HuH-7 (cell line): ENCODE data around the gene DLG4.
"Not testable (repeated sequence)": the region's sequence is repeated elsewhere in the genome, so short reads cannot be mapped to it uniquely, and the experiment has no call there.

Experiments
- DNase-seq: peaks from one replicate; pipeline ENCODE4 v3.0.0; 2011; ENCODE audit warnings: low spot score

The DLG4 gene

DNA sequence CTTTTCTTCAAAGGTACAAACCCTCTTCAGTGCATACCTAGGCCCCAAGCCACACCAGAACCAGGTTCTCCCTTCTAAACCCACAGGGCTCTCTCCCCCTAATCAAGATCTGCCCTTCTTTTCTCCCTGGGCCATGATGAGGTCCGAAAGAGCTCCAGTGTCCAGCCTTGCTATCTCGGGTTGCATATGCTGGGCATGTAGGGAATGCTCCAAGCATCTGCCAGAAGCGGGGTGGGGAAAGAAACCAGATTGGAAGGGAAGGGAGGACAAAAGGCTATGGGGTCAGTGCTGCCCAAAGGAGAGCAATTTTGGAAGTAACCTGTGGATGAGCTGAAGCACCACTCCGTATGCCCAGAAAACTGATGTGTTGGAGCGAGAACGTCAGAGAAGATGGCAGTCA lies 29.6 kb upstream of the DLG4 start:
- no peak for DNase-seq

DNA sequence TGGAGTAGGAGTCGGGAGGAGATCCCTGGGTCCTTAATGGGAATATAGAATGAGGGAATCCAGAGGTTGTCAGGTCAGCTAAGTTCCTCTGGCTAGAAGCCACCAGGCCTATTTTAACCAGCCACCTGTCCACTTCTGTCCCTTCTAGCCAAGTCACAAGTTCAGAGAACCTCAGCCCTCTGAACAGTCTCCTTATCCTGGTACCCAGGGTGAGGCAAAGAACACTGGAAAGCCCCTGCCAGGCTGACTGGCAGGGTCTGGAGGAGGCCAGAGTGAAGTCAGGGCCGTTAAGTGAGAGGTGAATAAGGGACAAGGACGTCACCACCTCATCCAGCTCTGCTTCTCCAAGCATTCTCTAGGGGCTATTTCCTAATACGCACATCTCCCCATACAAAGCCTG lies 29.2 kb upstream of the DLG4 start:
- DNase-seq: no peak

DNA sequence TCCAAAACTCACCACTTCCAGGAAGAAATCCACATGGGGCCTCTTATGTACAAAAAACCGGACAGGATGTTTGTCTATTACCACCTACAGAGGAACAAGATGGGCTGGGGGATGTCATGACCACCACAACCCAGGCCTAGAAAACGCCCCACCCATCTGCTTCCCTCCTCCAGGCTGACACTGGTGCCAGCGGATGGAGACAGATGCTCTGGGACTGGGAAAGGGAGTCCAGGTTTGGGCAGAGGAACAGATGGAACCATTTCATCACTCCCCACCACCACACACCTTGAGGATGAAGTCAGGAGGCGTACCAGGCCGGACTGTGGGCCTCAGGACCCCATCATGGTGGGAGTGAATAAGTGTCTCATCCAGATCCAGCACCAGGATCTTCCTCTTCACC lies 27.1 kb upstream of the DLG4 start:
- no peak for DNase-seq

DNA sequence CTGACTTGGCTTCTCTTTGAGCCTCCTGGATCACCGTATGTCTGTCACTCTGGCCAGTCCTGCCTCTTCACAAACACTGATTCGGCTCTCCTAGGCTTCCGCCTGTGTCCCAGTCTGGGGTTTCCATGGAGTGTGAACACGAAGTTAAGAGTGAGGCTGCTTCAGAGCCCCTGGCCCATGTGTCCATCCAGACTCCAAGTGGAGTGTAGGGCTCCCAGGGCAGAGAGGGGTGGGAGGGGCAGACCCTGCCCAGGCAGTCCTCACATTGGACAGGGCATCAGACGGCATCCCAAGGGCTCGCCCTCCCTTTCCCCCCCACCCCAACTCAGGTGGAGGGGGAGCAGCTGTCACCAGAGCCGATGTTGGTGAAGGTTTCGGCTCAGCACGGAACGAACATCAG lies 24.2 kb upstream of the DLG4 start:
- DNase-seq: not testable (repeated sequence)

DNA sequence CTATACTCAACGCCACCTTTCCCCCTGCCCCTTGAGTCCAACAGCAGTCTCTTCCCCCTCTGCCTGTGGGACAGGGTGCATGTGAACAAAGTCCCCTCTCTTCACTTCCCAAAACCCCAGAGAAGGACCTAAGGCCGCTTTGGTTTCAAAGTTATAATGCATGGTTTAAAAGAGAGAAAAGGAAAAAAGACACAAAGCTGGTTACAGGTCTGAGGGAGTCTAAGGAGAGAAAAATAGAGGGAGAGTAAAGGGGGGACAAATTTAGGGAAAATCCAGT lies 23.8 kb upstream of the DLG4 start:
- no peak for DNase-seq

DNA sequence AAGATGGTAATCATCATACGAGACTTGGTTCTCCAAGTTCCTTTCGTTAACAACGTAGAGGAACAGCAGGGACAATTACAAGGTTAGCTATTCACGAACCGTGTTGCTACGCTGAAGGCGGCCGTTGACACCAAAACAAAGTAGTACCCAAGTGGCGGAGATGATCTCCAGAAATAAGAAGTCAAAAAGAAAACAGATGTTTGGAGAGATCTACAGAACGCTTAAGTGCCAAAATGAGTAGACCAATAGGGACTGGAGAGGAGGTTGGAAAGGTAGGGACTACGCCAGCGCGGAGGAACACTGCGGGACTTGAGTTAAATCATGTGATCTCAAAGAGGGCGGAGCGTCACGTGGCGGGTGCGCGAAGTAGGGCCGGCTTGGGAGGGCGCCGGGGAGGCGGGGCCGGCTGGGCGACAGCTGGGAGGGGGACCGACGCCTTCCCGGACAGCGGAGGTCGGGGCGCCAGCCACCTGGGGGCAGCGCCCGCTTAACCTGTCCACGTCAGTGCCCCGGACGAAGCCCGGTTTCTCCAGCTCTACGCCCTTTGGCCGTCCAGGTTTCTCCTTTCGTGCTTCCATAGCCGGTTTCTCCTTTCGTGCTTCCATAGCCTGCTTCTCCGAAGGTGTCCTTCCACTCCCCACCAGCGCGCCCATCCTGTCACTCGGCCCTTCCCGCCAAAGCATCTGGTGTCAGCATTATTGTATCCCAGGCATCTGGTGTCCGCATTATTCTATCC lies 23.2 kb upstream of the DLG4 start:
- DNase-seq: peak; percentile 83

DNA sequence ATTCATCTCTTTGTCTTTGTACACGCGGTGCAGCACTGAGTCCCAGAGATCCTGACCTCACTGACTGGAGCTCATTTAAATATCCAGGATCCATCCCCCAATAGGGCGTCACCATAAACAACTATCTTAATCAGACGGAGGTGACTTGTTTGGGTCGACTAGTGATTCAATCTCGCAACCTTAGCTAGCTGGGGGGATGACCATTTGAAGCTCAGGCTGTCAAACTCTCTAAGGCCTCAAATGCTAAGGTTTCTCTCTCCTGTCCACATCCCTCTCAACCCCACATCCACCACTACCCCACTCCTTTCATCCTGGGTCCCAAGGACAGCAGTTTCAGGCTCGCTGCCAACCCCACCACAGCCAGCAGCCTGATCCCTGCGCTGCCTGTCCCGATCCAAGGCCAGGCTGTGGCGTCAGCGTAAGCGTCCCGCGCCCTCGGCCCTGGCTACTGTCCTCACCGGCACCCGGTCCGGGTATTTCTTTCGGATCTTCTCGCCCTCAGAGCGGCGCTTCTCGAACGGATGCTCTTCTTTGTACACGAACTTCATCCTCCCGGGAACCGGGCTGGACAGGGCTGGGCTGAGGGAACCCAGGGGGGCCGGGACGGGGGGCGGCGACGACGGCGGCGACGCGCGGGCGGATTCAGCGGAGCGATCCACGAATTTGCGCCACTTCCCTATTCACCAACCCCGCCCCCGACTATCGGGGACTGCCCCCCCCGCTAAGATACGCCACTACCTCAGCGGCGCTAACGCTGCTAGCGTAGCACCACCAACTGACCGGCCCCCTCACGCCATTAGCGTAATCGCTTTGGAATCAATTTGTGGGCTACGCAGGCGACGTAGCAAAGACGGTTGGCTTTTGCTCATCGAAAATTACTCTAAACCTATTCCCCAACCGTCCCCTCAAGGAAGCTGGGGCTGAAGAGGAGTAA lies 22.4 kb upstream of the DLG4 start, which contains the start of gene GABARAP:
Gene GABARAP, minus strand, starts transcription at position 667 of the 934 bp plus-strand sequence. Its CDS starts 119 bp downstream, at position 548.
- peak; percentile 61 for DNase-seq

DNA sequence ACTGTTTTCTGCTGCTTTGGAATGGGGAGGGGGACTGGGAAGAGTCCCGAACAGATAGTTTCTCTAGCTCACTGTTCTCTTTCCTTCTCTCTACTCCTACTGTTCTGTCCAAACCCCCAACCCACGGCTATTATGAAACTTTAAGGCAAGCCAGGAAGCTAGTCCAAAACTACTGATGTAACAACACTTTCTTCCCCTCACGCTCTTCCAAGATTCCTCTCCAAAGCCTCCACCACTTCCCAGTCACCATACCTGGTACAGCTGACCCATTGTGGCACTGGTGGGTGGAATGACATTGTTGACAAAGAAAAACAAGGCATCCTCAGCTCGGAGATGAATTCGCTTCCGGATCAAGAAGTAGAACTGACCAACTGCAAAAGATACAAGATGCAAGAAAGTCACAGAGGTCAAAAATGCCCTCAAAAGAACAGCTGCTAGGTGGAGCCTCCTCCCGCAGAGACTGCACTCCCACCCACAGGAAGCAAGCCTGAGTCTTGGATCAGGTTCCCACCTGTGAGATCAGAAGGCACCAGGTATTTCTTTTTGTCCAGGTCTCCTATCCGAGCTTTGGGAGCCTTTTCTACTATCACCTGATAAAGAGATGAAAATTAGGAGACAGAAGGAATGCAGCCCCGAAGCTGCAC lies 21.6 kb upstream of the DLG4 start:
- no peak for DNase-seq

DNA sequence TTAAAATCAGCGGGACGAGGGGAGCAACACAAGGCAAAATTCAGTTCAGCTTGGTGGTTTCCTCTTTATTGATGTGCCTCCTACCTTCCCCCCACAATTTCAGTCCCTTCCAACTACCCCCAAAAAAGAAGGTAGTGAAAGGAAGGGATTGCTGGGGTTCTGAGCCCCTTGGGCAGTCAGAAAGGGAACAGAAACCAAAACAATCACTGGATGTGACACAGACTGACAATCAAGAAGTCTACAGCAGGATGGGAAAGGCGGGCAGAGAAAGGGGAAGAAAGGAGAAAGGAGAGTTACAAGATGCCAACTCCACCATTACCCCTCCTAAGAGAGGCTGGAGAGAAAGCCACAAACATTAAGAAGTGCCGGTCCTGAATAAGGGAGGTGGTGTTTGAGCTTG lies 20.7 kb upstream of the DLG4 start:
- no peak for DNase-seq

DNA sequence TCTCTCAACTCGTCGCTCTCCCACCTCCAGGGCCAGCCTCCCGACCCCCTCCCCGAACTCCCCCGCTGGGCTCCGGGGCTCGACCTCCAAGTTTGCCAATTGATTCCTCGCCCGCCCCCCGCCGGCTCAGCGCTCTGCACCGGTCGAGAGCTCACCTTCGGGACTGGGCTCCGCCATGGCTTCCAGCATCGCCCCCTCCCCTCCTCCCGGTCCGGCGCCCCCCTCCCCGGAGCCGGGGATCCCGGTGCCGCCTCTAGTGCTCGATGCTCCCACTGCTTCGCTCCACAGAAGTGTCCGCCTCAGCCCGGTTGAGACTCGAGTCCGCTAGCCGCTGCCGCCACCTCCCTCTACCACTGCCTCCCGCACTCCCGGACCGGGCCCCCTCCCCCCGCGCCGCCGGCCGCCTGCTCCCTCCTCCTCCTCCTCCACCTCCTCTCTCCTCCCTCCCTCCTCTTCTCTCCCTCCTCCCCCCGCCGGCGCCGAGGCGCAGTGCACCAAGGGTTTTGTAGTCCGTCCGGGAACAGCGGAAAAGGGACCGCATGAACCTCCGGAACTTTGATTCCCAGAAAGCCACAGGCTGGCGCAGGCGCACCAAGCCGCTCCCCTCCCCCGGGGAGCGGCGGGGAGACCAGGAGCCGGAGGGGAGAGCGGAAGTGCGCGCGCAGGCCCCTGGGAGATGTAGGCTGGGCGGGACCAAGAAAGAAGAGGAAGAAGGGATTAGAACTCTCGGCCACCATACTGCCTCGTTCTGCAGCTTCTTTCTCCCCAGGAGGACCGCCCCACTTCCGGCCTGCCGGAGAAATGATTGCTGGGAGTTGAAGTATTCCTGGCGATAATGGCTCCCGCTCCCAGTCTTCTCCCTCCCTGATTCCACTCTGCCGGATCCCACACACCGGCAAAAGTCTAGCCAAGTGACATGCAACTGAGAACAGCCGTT lies 19.7 kb upstream of the DLG4 start, which contains the start of gene PHF23:
Gene PHF23, minus strand, starts transcription at position 367 of the 937 bp plus-strand sequence. Its CDS starts 178 bp downstream, at position 189.
- peak; percentile 95 for DNase-seq

DNA sequence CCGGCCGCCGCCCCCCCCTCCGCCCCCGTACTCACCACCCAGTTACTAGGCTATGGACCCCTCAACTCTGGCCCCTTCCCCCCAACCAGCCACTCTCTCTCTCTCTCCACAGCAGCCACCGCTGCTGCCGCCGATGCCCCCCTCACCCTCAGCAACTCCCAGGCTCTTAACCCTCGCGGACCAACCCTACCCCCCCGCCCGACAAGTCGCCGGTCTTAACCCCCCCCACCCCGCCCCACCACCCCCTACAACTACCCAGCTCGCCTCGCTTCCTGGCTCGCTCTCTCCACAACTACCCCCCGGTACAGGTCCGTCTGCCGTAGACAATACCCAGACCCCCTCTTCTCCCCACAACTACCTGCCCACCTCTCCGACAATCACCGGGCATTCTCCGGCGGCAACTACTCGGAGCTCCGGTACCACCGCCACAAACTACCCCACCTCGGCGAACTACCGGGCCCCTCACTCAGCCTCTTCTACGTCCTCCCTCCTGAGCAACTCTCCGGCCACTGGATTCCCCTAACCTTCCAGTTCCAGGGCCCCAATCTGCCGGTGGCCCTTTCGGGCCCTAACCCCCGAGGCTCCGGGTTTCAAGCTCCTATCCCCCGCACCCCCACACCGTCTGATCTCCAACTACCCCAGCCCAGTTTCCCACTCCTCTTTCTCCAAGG lies 18.9 kb upstream of the DLG4 start:
- DNase-seq: no peak

DNA sequence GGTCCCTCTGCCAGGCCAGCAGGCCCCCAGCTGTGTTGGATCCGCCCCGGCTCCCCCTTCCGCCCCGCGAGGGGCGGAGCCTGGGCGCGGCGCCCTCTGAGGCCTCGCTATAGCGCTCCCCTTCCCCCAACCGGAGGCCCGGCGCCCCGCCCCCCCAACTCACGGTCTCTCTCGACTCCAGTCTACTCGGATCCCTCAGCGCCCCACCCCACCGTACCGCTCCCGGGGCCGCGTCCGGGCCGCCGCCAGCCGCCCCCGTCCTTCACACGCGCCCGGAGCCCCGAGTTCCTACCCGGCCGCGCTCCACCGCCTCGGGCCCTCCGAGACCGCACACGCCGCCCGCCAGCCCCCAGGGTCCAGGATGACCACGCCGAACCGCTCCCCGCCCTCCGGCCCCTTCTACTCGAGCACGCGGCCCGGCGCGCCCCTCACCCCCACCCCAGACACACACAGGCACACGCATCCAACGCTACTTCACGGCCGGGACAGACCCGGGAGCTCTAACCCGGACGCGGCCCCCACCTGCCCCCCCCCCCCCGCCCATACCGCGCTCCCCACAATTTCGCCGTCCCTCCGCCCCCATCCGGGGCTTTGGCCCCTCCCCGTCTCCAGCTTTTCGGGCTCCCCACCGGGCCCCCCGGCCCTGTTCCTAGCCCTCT lies 18.3 kb upstream of the DLG4 start:
- no peak for DNase-seq

DNA sequence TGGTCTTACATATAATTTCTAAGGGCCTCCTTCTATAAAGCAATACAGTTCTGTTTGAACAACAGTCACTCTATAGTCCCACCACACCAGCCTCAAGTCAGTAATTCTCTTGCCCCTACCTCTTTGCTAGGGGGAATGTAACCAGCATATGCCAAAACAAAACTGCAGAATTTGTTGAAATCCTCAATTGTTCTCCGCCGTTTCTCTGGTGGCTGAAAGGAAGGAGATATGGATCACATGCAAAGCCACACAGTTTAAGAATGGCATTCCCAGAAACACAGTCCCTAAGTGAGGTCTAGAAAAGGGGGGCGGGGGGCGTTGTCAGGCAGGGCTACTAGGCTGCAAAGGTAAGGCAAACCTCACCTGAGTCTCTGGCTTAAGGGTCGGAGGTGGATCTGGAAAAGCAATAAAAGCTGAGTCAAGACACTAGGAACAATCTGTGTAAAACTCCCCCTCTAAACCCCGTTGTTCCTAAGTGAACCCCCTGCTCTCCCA lies 17.7 kb upstream of the DLG4 start:
- no peak for DNase-seq

DNA sequence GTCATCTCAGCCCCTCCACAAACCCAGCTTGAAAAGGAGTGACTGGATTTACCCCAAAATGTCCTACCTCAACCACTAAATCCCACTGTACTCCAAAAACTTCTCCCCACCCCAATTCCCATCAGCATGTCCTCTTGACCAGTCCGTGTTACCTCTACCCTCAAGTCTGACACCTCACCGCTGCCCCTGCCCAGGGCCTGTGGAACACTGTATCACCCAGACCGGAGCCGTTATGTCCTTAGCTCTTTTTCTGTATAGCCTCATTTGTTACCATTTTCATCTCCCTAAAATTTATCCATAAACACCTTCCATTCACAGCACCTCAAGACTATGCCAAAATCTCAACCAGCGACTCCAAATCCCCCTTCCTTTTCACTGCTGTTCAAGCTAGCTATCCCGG lies 17.2 kb upstream of the DLG4 start:
- DNase-seq: no peak

DNA sequence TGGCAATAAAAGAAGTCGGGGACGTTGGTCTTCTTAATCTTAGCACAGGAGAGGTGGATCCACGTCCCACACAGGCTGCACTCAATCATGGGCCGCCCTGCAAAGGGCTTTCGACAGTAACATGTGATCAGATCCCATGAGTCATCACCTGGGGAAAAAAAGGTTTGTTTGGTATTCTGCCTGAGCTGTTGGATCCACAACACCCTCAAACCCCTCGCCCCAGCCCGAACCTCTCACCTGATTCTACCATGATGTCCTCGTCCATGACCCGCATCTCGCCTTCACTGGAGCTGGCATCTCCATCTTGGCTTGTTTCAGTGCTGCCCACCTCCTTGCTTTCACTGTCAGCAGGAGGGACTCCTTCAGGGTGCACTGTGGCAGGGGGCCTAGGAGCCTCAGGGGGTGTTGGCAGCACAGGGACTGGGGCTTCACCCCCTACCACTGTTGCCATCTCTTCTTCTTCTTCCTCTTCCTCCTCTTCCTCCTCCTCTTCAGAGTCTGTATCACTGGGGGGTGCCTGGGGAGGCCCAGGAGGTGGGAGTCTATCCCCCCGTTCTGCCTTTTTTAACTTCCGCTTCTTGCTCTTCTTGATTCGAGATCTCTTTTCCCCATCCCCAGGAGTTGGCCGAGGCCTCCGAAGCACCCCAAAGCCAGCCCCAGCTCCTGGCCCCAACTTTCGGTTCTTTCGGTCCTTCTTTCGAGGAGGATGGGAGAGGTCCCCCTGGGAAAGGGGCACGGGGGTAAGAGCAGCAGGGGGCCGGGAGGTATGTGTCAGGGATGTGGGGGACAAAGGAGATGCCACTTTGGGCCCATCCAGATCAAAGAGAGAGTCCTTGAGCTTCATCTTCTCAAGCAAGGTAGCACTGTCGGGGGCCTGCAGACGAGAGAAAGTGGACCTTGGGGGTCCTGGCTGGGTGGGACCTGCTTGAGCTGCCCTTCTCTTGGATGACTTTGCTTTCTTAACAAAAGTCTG lies 16.3 kb upstream of the DLG4 start:
- no peak for DNase-seq

DNA sequence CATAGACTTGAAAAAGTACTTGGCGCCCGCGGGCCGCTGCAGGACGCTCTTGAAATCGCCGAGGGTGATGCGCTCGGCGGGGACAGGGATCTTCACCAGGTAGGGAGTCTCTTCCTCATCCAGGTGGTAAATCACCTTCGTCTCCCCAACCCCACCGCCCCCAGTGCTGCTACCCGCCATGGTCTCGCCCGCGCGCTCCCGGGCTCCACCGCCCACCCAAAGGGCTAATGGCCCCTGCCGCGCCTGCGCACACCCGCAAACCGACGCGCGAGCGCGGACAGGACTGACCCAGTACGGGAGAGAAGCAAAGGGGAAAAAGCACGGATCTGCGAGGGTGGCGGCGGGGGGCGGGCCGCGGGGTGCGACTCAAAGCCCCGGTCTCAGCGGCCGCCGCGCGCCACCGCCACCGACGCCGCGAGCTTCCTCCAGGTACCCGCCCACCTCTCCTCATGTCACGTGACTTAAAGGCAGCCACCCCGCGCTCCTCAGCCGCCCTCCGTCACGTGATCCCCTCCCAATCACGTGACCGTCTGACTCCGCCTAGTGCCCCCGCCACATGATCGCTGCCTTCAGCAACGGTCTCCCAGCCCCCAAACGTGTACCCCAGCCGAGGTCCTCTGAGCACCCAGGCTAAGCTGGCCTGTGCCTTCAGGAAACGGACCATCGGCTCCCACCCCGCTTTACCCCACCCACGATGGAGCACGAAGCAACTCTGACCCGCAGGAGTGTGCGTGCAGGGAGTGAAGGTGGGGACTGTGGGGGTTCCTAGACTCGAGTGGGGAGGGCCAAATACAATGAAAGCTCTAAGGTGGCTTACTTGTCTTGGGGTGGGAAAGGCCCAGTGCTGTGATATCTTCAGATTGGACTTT lies 14.7 kb upstream of the DLG4 start, which contains the start of gene DVL2:
Gene DVL2, minus strand, starts transcription at position 435 of the 869 bp plus-strand sequence. Its CDS starts 255 bp downstream, at position 180.
- DNase-seq: peak; percentile 94

DNA sequence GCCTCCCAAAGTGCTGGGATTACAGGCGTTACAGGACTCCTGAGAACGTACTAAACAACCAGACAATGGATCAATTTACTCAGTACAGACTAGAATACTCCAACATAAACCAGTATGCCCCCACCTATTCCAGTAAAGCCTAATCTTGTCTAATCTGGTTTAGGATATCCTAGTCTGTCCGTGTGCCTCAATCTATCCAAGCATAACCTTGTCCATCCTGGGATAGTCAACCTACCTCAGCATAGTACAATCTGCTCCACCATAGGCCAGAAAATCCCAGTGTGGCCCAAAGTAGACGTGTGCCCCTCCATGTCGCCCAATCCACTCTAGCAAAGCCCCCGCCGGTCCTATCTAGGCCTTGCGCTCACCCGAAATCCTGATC lies 14.1 kb upstream of the DLG4 start:
- no peak for DNase-seq

DNA sequence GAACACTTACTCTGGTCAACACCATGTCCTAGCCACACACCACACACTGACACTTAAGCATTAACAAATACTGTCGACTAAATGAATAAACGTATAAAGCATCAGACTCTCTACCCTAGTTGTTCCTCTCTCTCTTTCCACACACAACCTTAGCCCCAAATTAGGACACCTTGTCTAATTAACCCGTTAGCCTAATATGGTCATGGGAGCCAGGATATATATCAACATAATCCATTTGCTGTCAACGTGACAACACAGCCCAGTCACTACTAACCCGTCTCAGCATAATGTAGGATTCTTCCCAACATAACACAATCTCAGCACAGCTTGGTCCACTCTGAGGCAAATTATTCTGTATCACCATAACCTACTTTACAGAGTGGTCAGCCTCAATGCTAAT lies 12.5 kb upstream of the DLG4 start:
- no peak for DNase-seq
